ENCODE data around the gene ATP5MC3. TPM values are rescaled to one million over a fixed set of nuclear protein-coding genes. Genes with fewer than 3 reads are reported as not detected.

ATP5MC3 gene
- 169 and 214 TPM in 2 replicates for total RNA-seq

GRCh38 chr2:175181104-175181876 is at the start of gene ATP5MC3:
TSS of gene ATP5MC3 (minus strand) at chr2:175181710. CDS start at chr2:175181393, 317 bp downstream.

GRCh38 chr2:175167792-175168563 is 13.5 kb downstream of the ATP5MC3 start, which contains the start of gene ATF2:
TSS of gene ATF2 (minus strand) at chr2:175168203. CDS start at chr2:175136443, 31,760 bp downstream.

Small RNAs within 50 kb of the gene (small RNA-seq; reads per million reads assigned to genes)
- gene MIR933 = not detected

Other genes with a start within 250 kb of the ATP5MC3 start
- 22.7 and 27.3 TPM in 2 replicates for gene CHN1, start 176.3 kb downstream of the ATP5MC3 start, total RNA-seq
- gene ATF2, start 13.5 kb downstream of the ATP5MC3 start, total RNA-seq = 92.8 and 95.3 TPM in 2 replicates